Vagina (tissue), 2 donors: ENCODE data around the gene ZNF813. TPM values are rescaled to one million over a fixed set of nuclear protein-coding genes. Genes with fewer than 3 reads are reported as not detected.
"Not testable (repeated sequence)": the region's sequence is repeated elsewhere in the genome, so short reads cannot be mapped to it uniquely, and the experiment has no call there.

ENCODE experiments used
- DNase-seq, 2 donors: peaks; one replicate each; pipeline ENCODE4 v3.0.0-alpha.2; 2017; ENCODE audit errors: extremely low spot score in 2 of 2
- H3K27ac ChIP-seq: fragments of 200-600 bp; sonication (generic); one replicate; pipeline ENCODE4 v1.5.1; 2019
- H3K27me3 ChIP-seq: fragments of 200-600 bp; sonication (generic); one replicate; pipeline ENCODE4 v1.5.1; 2019
- H3K36me3 ChIP-seq, 2 donors: fragments of 200-600 bp; sonication (generic); one replicate each; pipeline ENCODE4 v1.5.1; 2017 to 2019
- H3K4me1 ChIP-seq: fragments of 200-600 bp; sonication (generic); one replicate; pipeline ENCODE4 v1.5.1; 2019
- H3K4me3 ChIP-seq, 2 donors: fragments of 200-600 bp; sonication (generic); 1 replicate in 1 of 2; 2 replicates in 1 of 2; pipeline ENCODE4 v1.5.1; 2016 to 2019
- H3K9me3 ChIP-seq: fragments of 200-600 bp; sonication (generic); one replicate; pipeline ENCODE4 v1.5.1; 2019
- POLR2A ChIP-seq, 2 donors: fragments of 450-650 bp; IDR thresholded peaks; one replicate each; pipeline ENCODE4 v1.6.1; 2017; ENCODE audit warnings: antibody characterized with exemption in 2 of 2, mild to moderate bottlenecking in 2 of 2, moderate library complexity in 2 of 2
- POLR2AphosphoS5 ChIP-seq, 2 donors: sonication (generic); formaldehyde crosslinking; IDR thresholded peaks; one replicate each; pipeline ENCODE4 v1.9.0; 2017; ENCODE audit warnings: antibody characterized with exemption in 2 of 2, mild to moderate bottlenecking in 2 of 2, low read depth in 1 of 2; ENCODE audit not compliant: insufficient read depth in 1 of 2
- intact Hi-C: fragments of 100-400 bp; cut with DNase I; formaldehyde crosslinking; loops from one replicate; pipeline ENCODE4 v1.15.1; 2023
- total RNA-seq: library from RNA; depleted of rRNA; stranded (reverse); fragments of >200 nt; gene quantifications from one replicate; pipeline ENCODE4 v1.2.3, GENCODE V29; 2016
- TF ChIP-seq, protein P1 (sequence below), 3 experiments: fragments of 450-650 bp in 2 of 3; fragments of 200-600 bp in 1 of 3; sonication (generic) in 1 of 3; IDR thresholded peaks; one replicate each; pipeline ENCODE4 v1.5.1; 2017 to 2019; ENCODE audit warnings: antibody characterized with exemption in 3 of 3, mild to moderate bottlenecking in 2 of 3, moderate library complexity in 2 of 3

Gene ZNF813
- total RNA-seq, 1 donor from 2014 or later, result 4.2 TPM

DNA sequence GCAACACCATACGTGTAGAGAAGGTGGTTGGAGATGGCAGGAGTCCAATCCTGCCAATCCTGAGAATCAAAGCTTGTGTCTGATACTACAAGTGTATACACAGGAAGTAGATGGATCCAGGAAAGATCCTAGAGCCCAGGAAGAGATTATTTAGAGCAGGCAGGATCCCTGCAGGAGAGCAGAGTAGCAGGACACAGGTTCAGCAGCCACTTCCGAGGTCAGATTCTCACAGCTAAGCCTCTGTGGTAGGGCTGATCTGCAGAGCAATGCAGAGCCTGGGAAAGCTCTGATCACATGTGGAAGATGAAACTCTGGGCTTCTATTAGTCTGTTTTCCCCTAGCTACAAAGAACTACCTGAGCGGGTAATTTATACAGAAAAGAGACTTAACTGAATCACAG is 41.9 kb downstream of the ZNF813 start:
- Histone ChIP-seq H3K27me3 (no peaks in the 10 kb centered on the region), H3K4me1 (no peaks in the 10 kb centered on the region), H3K4me3 (no peak overlapping the region), H3K9me3 (no peaks in the 10 kb centered on the region), H3K36me3 (no peaks in the 10 kb centered on the region), H3K27ac (no peak overlapping the region)
- no peak for DNase-seq
- intact Hi-C loops, result loop anchor here (10.0 kb wide), 1 partner anchor 85 kb away; no protein-coding TSS in a partner anchor
- TF ChIP-seq POLR2A (IDR thresholded peaks at IDR 0.05) (no peak), POLR2AphosphoS5 (IDR thresholded peaks at IDR 0.05; ENCODE audit: insufficient read depth in 1 of 2, low read depth in 1 of 2) (no peak)

DNA sequence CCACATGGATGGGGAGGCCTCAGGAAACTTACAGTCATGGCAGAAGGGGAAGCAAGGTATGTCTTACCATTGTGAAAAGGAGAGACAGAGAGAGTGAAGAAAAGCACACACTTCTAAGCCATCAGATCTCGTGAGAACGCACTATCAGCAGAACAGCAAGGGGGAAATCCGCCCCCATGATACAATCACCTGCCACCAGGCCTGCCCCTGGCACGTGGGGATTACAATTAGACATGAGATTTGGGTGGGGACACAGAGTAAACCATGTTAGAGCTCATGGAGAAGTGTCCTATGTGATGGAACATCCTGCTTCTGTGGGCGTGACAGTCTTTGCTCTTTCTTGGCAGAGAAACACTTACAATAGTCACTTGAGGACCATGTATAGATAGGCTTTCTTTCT is 42.3 kb downstream of the ZNF813 start:
- Histone ChIP-seq H3K27me3 (no peaks in the 10 kb centered on the region), H3K4me1 (no peaks in the 10 kb centered on the region), H3K9me3 (no peaks in the 10 kb centered on the region), H3K27ac (no peak overlapping the region), H3K4me3 (no peak overlapping the region), H3K36me3 (no peaks in the 10 kb centered on the region)
- DNase-seq, result no peak
- intact Hi-C loops, result loop anchor here (10.0 kb wide), 1 partner anchor 85 kb away; no protein-coding TSS in a partner anchor
- no peak for TF ChIP-seq POLR2A (IDR thresholded peaks at IDR 0.05)
- TF ChIP-seq POLR2AphosphoS5 (IDR thresholded peaks at IDR 0.05; ENCODE audit: insufficient read depth in 1 of 2, low read depth in 1 of 2), result no peak
- TF ChIP-seq, protein P1, sequence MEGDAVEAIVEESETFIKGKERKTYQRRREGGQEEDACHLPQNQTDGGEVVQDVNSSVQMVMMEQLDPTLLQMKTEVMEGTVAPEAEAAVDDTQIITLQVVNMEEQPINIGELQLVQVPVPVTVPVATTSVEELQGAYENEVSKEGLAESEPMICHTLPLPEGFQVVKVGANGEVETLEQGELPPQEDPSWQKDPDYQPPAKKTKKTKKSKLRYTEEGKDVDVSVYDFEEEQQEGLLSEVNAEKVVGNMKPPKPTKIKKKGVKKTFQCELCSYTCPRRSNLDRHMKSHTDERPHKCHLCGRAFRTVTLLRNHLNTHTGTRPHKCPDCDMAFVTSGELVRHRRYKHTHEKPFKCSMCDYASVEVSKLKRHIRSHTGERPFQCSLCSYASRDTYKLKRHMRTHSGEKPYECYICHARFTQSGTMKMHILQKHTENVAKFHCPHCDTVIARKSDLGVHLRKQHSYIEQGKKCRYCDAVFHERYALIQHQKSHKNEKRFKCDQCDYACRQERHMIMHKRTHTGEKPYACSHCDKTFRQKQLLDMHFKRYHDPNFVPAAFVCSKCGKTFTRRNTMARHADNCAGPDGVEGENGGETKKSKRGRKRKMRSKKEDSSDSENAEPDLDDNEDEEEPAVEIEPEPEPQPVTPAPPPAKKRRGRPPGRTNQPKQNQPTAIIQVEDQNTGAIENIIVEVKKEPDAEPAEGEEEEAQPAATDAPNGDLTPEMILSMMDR (IDR thresholded peaks at IDR 0.05), result no peak

DNA sequence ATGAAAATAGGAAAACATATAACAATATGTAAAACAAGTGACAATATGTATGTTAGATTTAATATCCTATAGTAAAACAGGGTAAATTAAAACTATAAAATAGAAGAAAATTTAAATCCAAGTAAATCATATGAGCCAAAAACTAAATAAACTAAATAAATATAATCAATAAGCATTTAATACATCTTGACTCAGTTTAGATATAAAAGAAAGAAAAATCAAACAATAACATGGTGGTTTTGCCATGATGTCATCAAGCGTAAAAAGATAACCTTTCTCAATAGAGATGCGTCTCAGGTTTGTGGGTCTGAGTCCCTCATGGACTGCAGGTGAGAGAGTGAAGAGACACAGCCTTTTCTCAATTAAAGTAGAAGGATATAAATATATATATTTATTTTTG is 43.8 kb downstream of the ZNF813 start:
- H3K9me3 ChIP-seq, result no peaks in the 10 kb centered on the region
- H3K36me3 ChIP-seq, result no peaks in the 10 kb centered on the region
- H3K27me3 ChIP-seq, result no peaks in the 10 kb centered on the region
- no peak overlapping the region for H3K4me3 ChIP-seq
- DNase-seq, result no peak
- H3K27ac ChIP-seq, result no peak overlapping the region
- intact Hi-C loops, result no loop called here
- H3K4me1 ChIP-seq, result no peaks in the 10 kb centered on the region
- TF ChIP-seq POLR2AphosphoS5 (IDR thresholded peaks at IDR 0.05; ENCODE audit: insufficient read depth in 1 of 2, low read depth in 1 of 2) (no peak), POLR2A (IDR thresholded peaks at IDR 0.05) (no peak)
- TF ChIP-seq, protein P1 (IDR thresholded peaks at IDR 0.05), result no peak

DNA sequence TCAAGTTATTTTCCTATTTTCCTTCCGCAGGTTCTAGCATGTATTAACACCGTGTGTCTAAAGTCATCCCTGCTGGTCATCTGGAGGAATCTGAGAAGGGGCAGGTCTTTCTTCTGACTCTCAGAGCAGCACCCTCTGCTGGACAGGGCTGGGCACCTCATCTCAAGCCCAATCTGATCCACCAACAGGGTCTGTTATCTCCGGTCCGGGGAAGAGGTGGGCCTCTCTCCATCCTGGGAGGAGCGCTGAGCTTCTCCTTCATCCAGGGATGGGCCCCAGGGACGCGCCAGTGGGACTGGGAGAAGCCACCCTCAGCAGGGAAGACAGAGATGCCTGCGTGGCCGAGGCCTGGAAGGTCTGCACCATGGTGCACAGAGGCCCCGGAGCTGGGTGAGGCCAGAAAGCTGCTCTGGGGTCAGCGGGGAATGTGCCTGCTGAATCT is 44.4 kb downstream of the ZNF813 start:
- intact Hi-C loops, result no loop called here
- TF ChIP-seq, protein P1 (IDR thresholded peaks at IDR 0.05), result peak; percentile 28 to 55 (median 45)
- TF ChIP-seq POLR2AphosphoS5 (IDR thresholded peaks at IDR 0.05; ENCODE audit: insufficient read depth in 1 of 2, low read depth in 1 of 2), result no peak
- Histone ChIP-seq H3K4me3 (no peak overlapping the region), H3K36me3 (no peaks in the 10 kb centered on the region), H3K4me1 (no peaks in the 10 kb centered on the region), H3K9me3 (no peaks in the 10 kb centered on the region), H3K27me3 (no peaks in the 10 kb centered on the region), H3K27ac (no peak overlapping the region)
- no peak for DNase-seq

DNA sequence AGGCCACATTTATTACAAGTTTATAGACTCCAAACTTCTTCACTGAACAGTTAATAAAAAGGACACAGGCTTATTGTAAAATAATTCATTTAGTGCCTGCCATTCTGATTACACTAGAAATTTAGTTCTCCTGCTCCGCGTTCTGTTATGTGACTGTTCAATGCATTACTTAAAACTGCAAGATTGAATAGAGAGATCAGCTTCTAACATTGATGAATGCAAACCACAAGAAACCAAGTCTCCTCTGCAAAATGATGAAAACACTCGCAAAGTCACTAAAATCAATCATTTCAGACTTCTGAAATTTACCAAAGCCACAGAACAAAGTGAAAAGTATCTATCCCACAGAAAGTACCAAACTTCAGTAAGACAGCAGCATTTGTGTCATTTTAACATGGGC is 47.5 kb downstream of the ZNF813 start:
- H3K9me3 ChIP-seq, H3K27ac ChIP-seq, H3K36me3 ChIP-seq, H3K4me1 ChIP-seq, intact Hi-C loops, H3K27me3 ChIP-seq, DNase-seq, H3K4me3 ChIP-seq: not testable (repeated sequence)

DNA sequence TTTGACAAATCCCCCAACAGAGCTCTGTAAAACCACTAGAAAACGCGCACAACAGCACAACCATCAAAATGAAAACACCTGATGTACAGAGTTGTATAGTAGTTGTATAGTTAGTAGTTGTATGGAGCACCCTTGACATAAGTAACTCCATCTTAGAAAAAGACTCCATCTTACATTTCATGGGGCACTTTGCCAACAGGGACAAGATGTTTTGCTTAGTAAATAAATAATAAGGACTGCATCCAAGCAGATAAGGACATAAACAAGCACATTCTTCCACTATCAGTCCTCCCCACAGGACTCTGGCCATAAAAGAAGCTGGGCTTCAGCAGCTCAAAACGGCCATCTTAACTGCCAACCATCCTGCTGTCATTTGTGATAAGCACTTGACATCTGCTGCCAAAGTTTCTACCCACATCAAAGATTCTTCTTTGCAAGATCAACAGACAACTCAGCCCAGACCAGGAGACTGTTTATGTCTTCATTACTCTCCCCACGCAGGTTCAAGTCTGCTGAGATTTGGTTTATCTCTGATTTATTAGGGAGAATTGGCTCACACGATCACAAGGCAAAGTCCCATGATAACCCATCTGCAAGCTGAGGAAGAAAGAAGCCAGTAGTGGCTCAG is 49.7 kb downstream of the ZNF813 start:
- no peaks in the 10 kb centered on the region for H3K36me3 ChIP-seq

More for the DNA sequence above, 49.7 kb downstream of the ZNF813 start:
- intact Hi-C loops, result no loop called here
- TF ChIP-seq, protein P1 (IDR thresholded peaks at IDR 0.05), result no peak
- TF ChIP-seq POLR2AphosphoS5 (IDR thresholded peaks at IDR 0.05; ENCODE audit: insufficient read depth in 1 of 2, low read depth in 1 of 2) (no peak), POLR2A (IDR thresholded peaks at IDR 0.05) (no peak)
- H3K4me3 ChIP-seq, result no peak overlapping the region
- H3K9me3 ChIP-seq, result no peaks in the 10 kb centered on the region
- no peak for DNase-seq
- H3K27ac ChIP-seq, result no peak overlapping the region
- peaks cover 11% of the 10 kb centered on the region for H3K4me1 ChIP-seq
- no peaks in the 10 kb centered on the region for H3K27me3 ChIP-seq
